GM19328 (cell line): ENCODE measurements around the gene GRIN2A.

Experiments
- ATAC-seq: cut with Tn5 transposase; IDR thresholded peaks from one replicate; pipeline ENCODE4 v1.9.1; 2021; ENCODE audit warnings: mild to moderate bottlenecking, moderate library complexity; ENCODE audit not compliant: unreplicated experiment

Gene GRIN2A

GRCh38 chr16:9797306-9797705, 384.9 kb downstream of the GRIN2A start:
- no peak for ATAC-seq

GRCh38 chr16:9793623-9794022, 388.6 kb downstream of the GRIN2A start:
- ATAC-seq = no peak

DNA sequence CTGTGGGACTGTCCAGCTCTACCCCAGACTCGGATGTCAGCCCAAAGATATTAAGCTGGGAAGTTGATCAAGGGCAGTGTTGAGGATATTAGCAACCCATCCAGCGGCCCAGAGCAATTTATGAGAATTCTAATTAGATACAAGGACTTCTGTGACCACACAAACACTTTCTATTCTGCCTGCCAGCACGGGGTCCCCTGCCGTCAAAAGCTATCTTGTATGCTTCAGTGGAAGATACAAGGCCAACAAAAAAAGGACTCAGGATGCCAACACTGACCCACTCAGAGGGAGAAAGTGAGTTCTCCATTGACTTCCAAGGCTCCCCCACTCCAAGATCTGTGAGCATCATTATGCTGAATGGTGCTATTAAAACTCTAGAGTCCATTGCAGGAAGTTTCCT, 390.7 kb downstream of the GRIN2A start:
- no peak for ATAC-seq

- ATAC-seq = no peak
Observed at GRCh38 chr16:9790199-9790598, 392.0 kb downstream of the GRIN2A start.

- ATAC-seq = no peak
Observed at GRCh38 chr16:9787717-9788116, 394.5 kb downstream of the GRIN2A start.

- no peak for ATAC-seq
Observed at GRCh38 chr16:9780831-9781230, 401.4 kb downstream of the GRIN2A start.

DNA sequence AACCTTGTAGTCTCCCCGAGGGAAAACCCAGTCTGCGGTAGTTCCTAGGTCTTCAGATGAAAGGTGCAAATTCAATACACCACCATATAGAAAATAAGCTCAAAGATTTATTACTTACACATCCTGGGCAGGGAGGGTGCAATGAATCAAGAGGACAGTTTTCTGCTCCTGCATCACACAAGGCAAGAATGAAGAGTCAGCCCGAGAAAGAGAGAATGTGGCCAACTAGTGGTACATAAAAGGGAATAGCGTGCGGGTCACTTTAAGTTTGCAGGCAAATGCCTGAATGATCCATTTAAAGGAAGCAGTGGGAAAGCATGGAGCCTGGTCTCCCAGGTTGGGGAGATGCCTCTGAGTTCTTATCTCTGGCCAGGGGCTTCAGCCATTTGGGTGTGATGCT, 403.4 kb downstream of the GRIN2A start:
- ATAC-seq = no peak

DNA sequence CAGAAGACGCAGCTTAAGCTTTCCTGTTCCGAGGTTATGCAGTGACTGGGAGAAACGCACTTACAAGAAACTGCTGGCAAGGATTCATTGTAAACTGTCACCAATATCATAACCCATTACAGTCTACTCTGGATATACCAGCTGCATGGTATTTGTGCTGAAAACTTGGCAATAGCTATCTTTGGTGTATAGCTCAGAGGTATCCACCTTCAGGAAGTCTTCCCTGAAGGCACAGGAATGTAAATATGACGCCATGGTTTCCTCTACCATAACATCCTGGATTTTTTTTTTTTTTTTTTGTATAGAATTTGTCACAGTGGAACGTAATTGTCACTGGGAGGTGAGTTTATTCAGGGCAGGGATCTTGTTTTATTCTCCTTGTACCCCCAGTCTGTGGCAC, 406.2 kb downstream of the GRIN2A start:
- no peak for ATAC-seq

DNA sequence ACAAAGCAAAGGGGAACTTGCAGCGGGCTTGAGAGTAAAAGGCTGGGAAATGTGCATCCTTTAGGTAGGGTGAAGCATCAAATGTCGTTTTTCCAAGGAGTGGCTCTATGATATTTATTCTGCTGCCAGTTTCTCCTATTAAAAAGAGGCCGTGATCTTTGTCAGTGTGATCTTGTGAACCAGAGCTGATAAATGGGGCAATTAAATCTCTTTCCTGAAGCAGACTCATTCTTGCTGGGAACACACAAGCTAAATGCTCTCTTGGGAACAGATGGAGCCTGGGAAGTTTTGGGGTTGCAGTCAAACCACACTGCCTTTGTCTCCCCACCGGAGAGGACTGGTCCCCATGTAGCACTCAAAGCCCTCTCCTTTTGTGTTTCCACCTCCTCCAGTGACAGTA, 408.9 kb downstream of the GRIN2A start:
- no peak for ATAC-seq

GRCh38 chr16:9772526-9773225, 409.6 kb downstream of the GRIN2A start:
- no peak for ATAC-seq

- ATAC-seq = no peak
Observed at GRCh38 chr16:9766891-9767290, 415.3 kb downstream of the GRIN2A start.

DNA sequence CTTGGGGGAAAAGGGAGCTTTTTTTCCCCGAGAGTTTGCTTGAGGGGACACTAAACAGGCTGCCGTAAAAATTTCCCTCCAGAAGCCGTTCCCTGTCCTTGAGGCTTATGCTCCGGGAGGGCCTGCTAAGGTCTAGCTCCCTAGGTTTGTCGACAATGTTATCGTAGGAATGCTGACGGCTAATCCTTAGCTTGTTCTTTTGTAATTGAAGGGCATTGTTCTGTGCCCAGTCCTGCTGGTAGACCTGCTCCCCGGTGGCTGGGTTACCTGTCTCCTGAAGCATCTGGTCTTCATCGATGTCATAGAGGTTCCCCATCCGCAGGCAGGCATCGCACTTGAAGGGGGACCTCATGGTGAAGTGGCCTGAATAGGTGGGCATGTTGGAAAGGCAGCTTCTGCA, 418.7 kb downstream of the GRIN2A start:
- ATAC-seq = no peak

DNA sequence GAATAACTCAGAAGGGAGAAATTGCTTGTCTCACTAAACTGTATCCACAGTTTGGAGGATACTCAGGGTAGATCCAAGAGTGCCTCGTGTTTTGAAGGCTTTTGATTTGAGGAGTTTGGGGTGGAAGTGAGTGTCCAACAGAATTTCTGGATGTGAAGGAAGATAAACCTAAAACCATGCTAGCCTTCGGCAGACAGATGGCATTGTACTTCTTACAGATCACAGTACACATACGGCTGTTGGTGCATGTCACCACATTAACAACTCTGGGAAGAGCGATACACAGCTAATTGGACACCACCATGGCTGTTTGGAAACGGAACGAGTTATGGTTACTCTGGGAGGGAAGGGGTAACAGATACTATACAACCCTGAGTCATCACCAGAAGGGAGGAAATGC, 420.4 kb downstream of the GRIN2A start:
- ATAC-seq = no peak

- ATAC-seq = no peak
Observed at GRCh38 chr16:9757687-9758086, 424.5 kb downstream of the GRIN2A start.

- no peak for ATAC-seq
Observed at GRCh38 chr16:9756434-9756833, 425.8 kb downstream of the GRIN2A start.

GRCh38 chr16:9755081-9755480, 427.1 kb downstream of the GRIN2A start:
- no peak for ATAC-seq

- ATAC-seq = no peak
Observed at GRCh38 chr16:9741776-9742175, 440.5 kb downstream of the GRIN2A start.

DNA sequence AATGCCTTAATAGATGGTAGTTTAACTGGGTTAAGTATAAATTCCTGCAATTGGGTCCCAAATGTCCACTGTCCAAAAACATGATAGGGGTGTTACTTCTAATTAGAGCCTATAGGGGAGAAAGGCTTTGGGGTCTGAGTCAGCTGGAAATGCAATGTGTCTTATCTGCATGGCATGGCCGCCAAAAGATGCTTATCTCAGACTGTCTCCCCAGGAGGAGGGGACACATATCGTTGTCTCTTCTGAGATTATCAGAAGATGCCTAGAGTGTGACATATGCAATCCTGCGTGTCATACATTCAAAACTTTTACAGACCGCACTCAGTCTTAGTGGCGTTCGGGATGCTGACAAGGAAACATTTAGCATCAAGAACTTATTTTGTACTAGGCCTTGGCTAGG, 442.9 kb downstream of the GRIN2A start:
- ATAC-seq = no peak

- no peak for ATAC-seq
Observed at GRCh38 chr16:9738690-9739089, 443.5 kb downstream of the GRIN2A start.

DNA sequence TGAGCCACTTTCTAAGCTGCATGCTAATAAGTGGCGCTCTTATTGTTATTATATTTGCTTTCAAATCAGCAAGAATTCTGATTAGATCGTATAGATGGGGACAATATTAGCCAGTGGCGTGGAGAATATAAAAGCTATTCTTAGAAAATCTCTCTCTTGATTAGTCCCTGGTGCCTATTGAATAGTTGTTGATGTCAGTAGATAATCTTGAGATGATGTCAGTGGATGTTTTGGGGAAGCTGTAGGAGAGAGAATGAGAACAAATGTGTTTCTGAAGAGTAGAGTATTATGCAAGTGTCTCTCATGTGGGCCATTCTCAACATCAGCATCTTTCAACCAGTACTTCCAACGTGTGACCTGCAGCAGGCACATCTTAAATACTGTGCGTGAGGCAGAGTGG, 445.7 kb downstream of the GRIN2A start:
- no peak for ATAC-seq

- no peak for ATAC-seq
Observed at GRCh38 chr16:9723136-9723535, 459.1 kb downstream of the GRIN2A start.

DNA sequence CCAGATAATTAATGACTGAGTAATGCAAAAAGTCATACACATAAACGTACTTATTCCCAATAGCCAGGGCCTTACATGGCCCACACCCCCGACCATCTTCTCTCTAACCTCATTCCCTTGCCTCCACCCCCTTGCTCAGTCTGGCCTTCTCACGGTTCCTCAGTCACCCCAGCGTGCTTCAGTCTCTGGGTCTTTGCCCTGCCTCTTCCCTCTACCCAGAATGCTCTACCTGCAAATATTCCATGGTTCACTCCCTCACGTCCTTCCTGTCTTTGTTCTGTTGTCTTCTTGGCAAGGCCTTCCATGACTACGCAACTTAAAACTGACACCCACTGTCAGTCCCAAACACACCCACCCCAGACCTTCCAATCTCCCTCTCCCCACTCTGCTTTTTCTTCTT, 468.3 kb downstream of the GRIN2A start:
- ATAC-seq = no peak

DNA sequence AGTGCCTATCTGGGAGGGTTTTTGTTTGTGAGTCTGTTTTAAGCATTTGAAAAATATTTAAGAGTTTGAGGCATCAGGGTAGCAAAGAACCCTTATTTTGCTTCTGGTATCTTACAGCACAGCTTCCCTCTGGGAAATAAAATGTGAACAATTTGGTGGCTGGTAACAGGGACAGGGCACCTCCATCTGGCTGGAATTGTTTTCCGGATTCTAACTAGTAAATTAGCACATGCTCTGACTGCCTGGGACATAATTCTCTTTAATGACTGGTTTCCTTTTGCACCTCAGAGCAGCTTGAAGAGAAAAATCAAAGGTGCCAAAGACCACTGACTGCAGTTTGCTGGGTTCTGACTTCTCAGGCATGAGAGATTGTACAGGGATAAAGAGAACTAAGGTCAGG, 469.1 kb downstream of the GRIN2A start:
- no peak for ATAC-seq
